Measurements from ENCODE around the gene PLEKHM2.
"Not testable (repeated sequence)": the region's sequence is repeated elsewhere in the genome, so short reads cannot be mapped to it uniquely, and the experiment has no call there.

The PLEKHM2 gene

DNA sequence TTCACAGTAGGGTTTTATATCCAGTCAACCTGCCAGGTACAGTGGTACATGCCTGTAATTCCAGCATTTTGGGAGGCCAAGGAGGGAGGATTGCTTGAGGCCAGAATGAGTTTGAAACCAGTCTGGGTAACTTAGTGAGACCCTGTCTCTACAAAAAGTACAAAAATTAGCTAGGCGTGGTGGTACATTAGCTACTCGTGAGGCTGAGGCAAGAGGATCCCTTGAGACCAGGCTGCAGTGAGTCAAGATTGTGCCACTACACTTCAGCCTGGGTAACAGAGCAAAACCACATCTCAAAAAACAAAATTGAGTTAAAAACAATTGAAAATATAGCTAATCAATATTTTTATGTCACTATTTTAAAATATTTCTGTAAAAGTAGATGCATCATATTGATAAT, 33.7 kb upstream of the PLEKHM2 start:
- TF ChIP-seq ZNF274 (IDR thresholded peaks at IDR 0.05; ENCODE audit: low read depth, low read length) (no peak), YY1 (IDR thresholded peaks at IDR 0.05; ENCODE audit: insufficient read depth, insufficient read length) (no peak), SUZ12 (IDR thresholded peaks at IDR 0.05; ENCODE audit: extremely low read depth, insufficient read depth, insufficient read length) (no peak)
- Histone ChIP-seq H3K4me1 (ENCODE audit: insufficient read depth, insufficient read length) (no peaks in the 10 kb centered on the region), H3K27me3 (ENCODE audit: insufficient read depth, insufficient read length) (no peaks in the 10 kb centered on the region), H3K9me3 (ENCODE audit: insufficient read depth, low read length) (no peaks in the 10 kb centered on the region), H3K36me3 (ENCODE audit: insufficient read depth, insufficient read length, low read length) (peaks cover 64% of the 10 kb centered on the region), H3K9ac (ENCODE audit: insufficient read length, low read depth) (no peak overlapping the region), H3K4me3 (ENCODE audit: insufficient read length, low read depth) (no peak overlapping the region)
- no peak for DNase-seq (ENCODE audit: low read depth, low spot score)

DNA sequence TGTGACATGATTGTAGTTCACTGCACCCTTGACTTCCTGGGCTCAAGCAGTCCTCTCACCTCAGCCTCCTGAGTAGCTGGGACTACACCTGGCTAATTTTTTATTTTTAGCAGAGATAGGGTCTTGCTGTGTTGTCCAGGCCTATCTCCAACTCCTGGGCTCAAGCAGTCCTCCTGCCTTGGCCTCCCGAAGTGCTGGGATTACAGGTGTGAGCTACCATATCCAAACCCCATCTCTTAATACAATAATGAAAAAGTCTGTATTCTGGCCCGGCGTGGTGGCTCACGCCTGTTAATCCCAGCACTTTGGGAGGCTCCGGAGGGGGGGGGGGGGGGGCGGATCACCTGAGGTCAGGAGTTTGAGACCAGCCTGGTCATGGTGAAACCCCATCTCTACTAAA, 32.0 kb upstream of the PLEKHM2 start:
- H3K4me1 ChIP-seq (ENCODE audit: insufficient read depth, insufficient read length); H3K9ac ChIP-seq (ENCODE audit: insufficient read length, low read depth); DNase-seq (ENCODE audit: low read depth, low spot score); H3K9me3 ChIP-seq (ENCODE audit: insufficient read depth, low read length); H3K4me3 ChIP-seq (ENCODE audit: insufficient read length, low read depth); H3K27me3 ChIP-seq (ENCODE audit: insufficient read depth, insufficient read length): not testable (repeated sequence)
- H3K36me3 ChIP-seq (ENCODE audit: insufficient read depth, insufficient read length, low read length) = peaks cover 67% of the 10 kb centered on the region

DNA sequence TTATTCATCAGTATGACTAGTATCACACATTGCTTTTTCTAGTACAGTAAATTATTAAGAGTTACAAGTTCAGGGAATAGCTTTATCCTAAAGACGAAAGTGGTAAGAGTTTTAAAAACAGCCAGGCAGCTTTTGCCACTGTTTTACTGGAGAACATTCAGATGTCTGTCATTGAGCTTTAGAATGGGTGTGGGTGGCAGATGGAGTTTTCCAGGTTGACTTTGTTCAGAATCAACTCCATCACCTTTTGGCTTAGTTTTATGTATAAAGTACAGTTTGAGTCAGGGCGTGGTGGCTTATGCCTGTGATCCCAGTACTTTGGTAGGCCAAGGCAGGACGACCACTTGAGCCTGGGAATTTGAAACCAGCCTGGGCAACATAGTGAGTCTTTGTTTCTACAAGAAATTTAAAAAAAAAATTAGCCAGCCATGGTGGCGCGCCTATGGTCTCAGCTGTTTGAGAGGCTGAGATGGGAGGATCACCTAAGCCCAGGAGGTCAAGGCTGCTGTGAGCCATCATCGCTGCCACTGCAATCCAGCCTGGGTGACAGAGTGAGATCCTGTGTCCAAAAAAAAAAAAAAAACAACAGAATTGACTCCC, 29.9 kb upstream of the PLEKHM2 start:
- no peak overlapping the region for H3K4me3 ChIP-seq (ENCODE audit: insufficient read length, low read depth)
- no peaks in the 10 kb centered on the region for H3K4me1 ChIP-seq (ENCODE audit: insufficient read depth, insufficient read length)
- no peak for DNase-seq (ENCODE audit: low read depth, low spot score)
- peaks cover 63% of the 10 kb centered on the region for H3K36me3 ChIP-seq (ENCODE audit: insufficient read depth, insufficient read length, low read length)
- no peak overlapping the region for H3K9ac ChIP-seq (ENCODE audit: insufficient read length, low read depth)
- no peaks in the 10 kb centered on the region for H3K9me3 ChIP-seq (ENCODE audit: insufficient read depth, low read length)
- H3K27me3 ChIP-seq (ENCODE audit: insufficient read depth, insufficient read length) = no peaks in the 10 kb centered on the region
- TF ChIP-seq ZNF274 (IDR thresholded peaks at IDR 0.05; ENCODE audit: low read depth, low read length) = no peak
- no peak for TF ChIP-seq YY1 (IDR thresholded peaks at IDR 0.05; ENCODE audit: insufficient read depth, insufficient read length)
- TF ChIP-seq SUZ12 (IDR thresholded peaks at IDR 0.05; ENCODE audit: extremely low read depth, insufficient read depth, insufficient read length) = no peak

DNA sequence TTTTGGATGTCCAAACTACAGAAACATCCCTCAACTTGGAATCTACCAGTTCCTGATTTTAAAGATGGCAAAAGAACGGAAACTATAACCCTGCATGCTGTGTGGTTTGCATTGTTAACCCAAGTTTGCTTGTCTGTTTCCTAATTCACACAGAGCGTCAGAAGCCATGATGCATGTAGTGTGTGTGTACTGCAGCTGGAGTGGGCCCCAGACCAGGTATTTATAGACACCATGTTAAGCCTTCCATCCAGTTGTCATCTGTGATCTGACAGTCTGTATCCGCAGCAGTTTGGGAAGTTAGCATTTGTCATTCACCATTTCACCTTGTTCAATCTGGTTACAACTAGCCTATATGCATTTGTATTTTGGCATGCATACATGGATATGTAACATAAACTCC, 27.7 kb upstream of the PLEKHM2 start:
- H3K4me3 ChIP-seq (ENCODE audit: insufficient read length, low read depth) = no peak overlapping the region
- H3K4me1 ChIP-seq (ENCODE audit: insufficient read depth, insufficient read length) = no peaks in the 10 kb centered on the region
- no peak for DNase-seq (ENCODE audit: low read depth, low spot score)
- H3K36me3 ChIP-seq (ENCODE audit: insufficient read depth, insufficient read length, low read length) = peaks cover 71% of the 10 kb centered on the region
- TF ChIP-seq YY1 (IDR thresholded peaks at IDR 0.05; ENCODE audit: insufficient read depth, insufficient read length) (no peak), SUZ12 (IDR thresholded peaks at IDR 0.05; ENCODE audit: extremely low read depth, insufficient read depth, insufficient read length) (no peak), ZNF274 (IDR thresholded peaks at IDR 0.05; ENCODE audit: low read depth, low read length) (no peak)
- H3K27me3 ChIP-seq (ENCODE audit: insufficient read depth, insufficient read length) = no peaks in the 10 kb centered on the region
- H3K9ac ChIP-seq (ENCODE audit: insufficient read length, low read depth) = no peak overlapping the region
- H3K9me3 ChIP-seq (ENCODE audit: insufficient read depth, low read length) = no peaks in the 10 kb centered on the region

DNA sequence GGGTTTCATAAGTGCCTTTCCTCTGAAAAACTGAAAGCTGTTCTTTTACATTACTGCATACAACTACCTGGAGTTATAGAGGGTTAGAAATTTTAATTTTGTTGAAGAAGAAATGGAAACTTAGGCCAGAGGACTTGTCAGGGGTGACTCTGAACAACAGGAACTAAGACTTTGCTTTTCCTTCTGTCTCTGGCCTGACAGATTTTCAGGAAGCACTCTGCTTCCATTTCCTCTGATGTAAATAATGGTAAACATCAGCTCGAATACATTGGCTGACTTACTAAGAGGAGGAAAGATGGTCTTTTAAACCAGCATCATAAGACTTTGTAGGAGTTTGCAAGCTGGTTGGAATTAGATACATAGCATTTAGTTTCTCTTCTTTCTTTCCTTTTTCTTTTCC, 27.1 kb upstream of the PLEKHM2 start:
- Histone ChIP-seq H3K9ac (ENCODE audit: insufficient read length, low read depth) (no peak overlapping the region), H3K36me3 (ENCODE audit: insufficient read depth, insufficient read length, low read length) (peaks cover 72% of the 10 kb centered on the region), H3K4me1 (ENCODE audit: insufficient read depth, insufficient read length) (no peaks in the 10 kb centered on the region), H3K4me3 (ENCODE audit: insufficient read length, low read depth) (no peak overlapping the region), H3K27me3 (ENCODE audit: insufficient read depth, insufficient read length) (no peaks in the 10 kb centered on the region), H3K9me3 (ENCODE audit: insufficient read depth, low read length) (no peaks in the 10 kb centered on the region)
- TF ChIP-seq YY1 (IDR thresholded peaks at IDR 0.05; ENCODE audit: insufficient read depth, insufficient read length) = no peak
- no peak for TF ChIP-seq ZNF274 (IDR thresholded peaks at IDR 0.05; ENCODE audit: low read depth, low read length)
- TF ChIP-seq SUZ12 (IDR thresholded peaks at IDR 0.05; ENCODE audit: extremely low read depth, insufficient read depth, insufficient read length) = no peak
- DNase-seq (ENCODE audit: low read depth, low spot score) = no peak

DNA sequence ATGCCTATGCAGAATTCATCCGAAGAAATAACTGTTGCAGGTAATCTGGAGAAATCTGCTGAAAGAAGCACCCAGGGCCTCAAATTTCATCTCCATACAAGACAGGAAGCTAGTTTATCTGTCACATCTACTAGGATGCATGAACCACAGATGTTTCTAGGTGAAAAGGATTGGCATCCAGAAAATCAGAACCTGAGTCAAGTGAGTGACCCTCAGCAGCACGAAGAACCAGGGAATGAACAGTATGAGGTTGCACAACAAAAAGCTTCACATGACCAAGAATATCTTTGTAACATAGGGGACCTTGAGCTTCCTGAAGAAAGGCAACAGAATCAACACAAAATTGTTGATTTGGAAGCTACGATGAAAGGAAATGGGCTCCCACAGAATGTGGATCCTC, 24.0 kb upstream of the PLEKHM2 start:
- DNase-seq (ENCODE audit: low read depth, low spot score) = no peak
- Histone ChIP-seq H3K4me1 (ENCODE audit: insufficient read depth, insufficient read length) (no peaks in the 10 kb centered on the region), H3K27me3 (ENCODE audit: insufficient read depth, insufficient read length) (no peaks in the 10 kb centered on the region), H3K9me3 (ENCODE audit: insufficient read depth, low read length) (no peaks in the 10 kb centered on the region), H3K9ac (ENCODE audit: insufficient read length, low read depth) (no peak overlapping the region), H3K4me3 (ENCODE audit: insufficient read length, low read depth) (no peak overlapping the region), H3K36me3 (ENCODE audit: insufficient read depth, insufficient read length, low read length) (peaks cover 66% of the 10 kb centered on the region)
- TF ChIP-seq SUZ12 (IDR thresholded peaks at IDR 0.05; ENCODE audit: extremely low read depth, insufficient read depth, insufficient read length) (no peak), ZNF274 (IDR thresholded peaks at IDR 0.05; ENCODE audit: low read depth, low read length) (no peak), YY1 (IDR thresholded peaks at IDR 0.05; ENCODE audit: insufficient read depth, insufficient read length) (no peak)

DNA sequence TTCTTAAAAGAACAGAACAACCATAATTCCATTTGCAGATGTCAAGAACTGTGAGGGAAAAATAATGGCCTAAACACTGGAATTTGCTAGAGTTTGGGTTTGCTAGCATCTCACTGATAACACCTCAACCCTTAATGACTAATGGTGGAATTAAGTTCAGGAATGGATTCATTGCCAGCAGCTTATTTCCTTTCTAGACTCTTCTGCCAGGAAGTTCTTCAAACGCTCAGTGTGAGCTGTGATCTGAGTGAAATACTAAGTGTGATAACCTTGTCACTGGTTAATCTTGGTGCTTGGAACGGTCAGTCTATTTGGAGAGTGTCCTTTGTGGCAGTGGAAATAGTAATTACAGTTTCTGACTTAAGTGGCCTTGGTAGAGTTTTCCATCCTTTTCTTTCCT, 21.6 kb upstream of the PLEKHM2 start:
- Histone ChIP-seq H3K9me3 (ENCODE audit: insufficient read depth, low read length) (no peaks in the 10 kb centered on the region), H3K27me3 (ENCODE audit: insufficient read depth, insufficient read length) (no peaks in the 10 kb centered on the region), H3K4me3 (ENCODE audit: insufficient read length, low read depth) (no peak overlapping the region), H3K4me1 (ENCODE audit: insufficient read depth, insufficient read length) (no peaks in the 10 kb centered on the region), H3K9ac (ENCODE audit: insufficient read length, low read depth) (no peak overlapping the region), H3K36me3 (ENCODE audit: insufficient read depth, insufficient read length, low read length) (peaks cover 48% of the 10 kb centered on the region)
- TF ChIP-seq ZNF274 (IDR thresholded peaks at IDR 0.05; ENCODE audit: low read depth, low read length) = no peak
- TF ChIP-seq YY1 (IDR thresholded peaks at IDR 0.05; ENCODE audit: insufficient read depth, insufficient read length) = no peak
- TF ChIP-seq SUZ12 (IDR thresholded peaks at IDR 0.05; ENCODE audit: extremely low read depth, insufficient read depth, insufficient read length) = no peak
- DNase-seq (ENCODE audit: low read depth, low spot score) = no peak

DNA sequence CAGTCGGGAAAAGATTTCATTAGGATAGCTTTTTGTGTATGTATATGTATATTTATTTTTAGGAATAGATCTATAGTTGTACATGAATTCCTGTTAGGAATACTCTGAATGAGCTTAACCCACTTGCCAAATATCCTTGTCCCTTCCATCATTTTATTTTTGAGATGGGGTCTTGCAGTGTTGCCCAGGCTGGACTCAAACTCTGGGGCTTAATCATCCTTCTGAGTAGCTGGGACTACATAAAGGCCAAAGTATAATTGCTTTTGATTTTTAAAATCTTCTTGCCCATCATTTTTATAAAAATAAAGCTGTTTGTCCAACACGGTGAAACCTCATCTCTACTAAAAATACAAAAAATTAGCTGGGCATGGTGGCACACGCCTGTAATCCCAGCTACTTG, 20.2 kb upstream of the PLEKHM2 start:
- Histone ChIP-seq H3K36me3 (ENCODE audit: insufficient read depth, insufficient read length, low read length) (peaks cover 41% of the 10 kb centered on the region), H3K4me3 (ENCODE audit: insufficient read length, low read depth) (no peak overlapping the region), H3K27me3 (ENCODE audit: insufficient read depth, insufficient read length) (no peaks in the 10 kb centered on the region), H3K4me1 (ENCODE audit: insufficient read depth, insufficient read length) (no peaks in the 10 kb centered on the region), H3K9me3 (ENCODE audit: insufficient read depth, low read length) (no peaks in the 10 kb centered on the region), H3K9ac (ENCODE audit: insufficient read length, low read depth) (no peak overlapping the region)
- TF ChIP-seq ZNF274 (IDR thresholded peaks at IDR 0.05; ENCODE audit: low read depth, low read length) (no peak), YY1 (IDR thresholded peaks at IDR 0.05; ENCODE audit: insufficient read depth, insufficient read length) (no peak), SUZ12 (IDR thresholded peaks at IDR 0.05; ENCODE audit: extremely low read depth, insufficient read depth, insufficient read length) (no peak)
- no peak for DNase-seq (ENCODE audit: low read depth, low spot score)
